ENCODE data around the gene TYMP. TPM values are rescaled to one million over a fixed set of nuclear protein-coding genes. Genes with fewer than 3 reads are reported as not detected.

Gene TYMP
- total and polyA plus RNA-seq, 2 of the 4 experiments (the other 2 are of a cell fraction), result 0.18 to 0.74 TPM

DNA sequence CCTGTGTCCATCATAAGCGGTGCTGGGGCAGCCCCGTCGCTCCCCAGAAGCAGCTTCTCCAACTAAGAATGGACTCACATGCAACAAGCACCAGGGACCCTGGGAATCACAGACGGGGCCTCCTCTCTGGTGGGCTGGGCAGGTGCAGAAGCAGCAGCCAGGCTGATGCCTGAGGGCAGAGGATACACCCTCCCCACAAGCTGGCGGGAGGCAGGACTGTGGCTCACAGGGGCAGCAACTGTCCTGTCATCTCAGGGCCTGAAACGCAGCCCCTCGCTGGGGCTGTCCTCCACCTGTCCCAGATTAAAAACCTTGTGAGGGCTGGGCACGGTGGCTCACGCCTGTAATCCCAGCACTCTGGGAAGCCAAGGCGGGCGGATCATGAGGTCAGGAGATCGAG lies 51.9 kb downstream of the TYMP start:
- H3K56ac ChIP-seq (ENCODE audit: extremely low read depth, insufficient read depth, low read length), result no peak overlapping the region
- WGBS, 2 experiments (ENCODE audit: extremely low coverage in 2 of 2, insufficient read length in 1 of 2), result 94% methylated on average over 6 of the region's 12 CpGs; no CpG with 5 or more reads in 1 of the 2 experiments
- no peak overlapping the region for H4K8ac ChIP-seq (ENCODE audit: low read depth in 2 of 2, low read length in 2 of 2)
- H2AK9ac ChIP-seq (replicated peaks; ENCODE audit: low read depth, low read length, poor library complexity), result no peak overlapping the region
- no peak overlapping the region for H3K4me2 ChIP-seq (ENCODE audit: low read depth, low read length)
- no peak overlapping the region for H3K23ac ChIP-seq (ENCODE audit: low read depth, low read length)
- peaks cover 21% of the 10 kb centered on the region for H3K27me3 ChIP-seq (ENCODE audit: control insufficient read depth, insufficient read depth, low read length)
- CTCF ChIA-PET, result no interaction called here
- H2AK5ac ChIP-seq (ENCODE audit: low read depth, low read length), result no peak overlapping the region
- intact Hi-C loops (cut with micrococcal nuclease), result no loop called here
- no peak overlapping the region for H2BK120ac ChIP-seq (ENCODE audit: low read depth, low read length)
- no peak overlapping the region for H3K4ac ChIP-seq (ENCODE audit: low read depth, low read length)
- TF ChIP-seq, protein P1, sequence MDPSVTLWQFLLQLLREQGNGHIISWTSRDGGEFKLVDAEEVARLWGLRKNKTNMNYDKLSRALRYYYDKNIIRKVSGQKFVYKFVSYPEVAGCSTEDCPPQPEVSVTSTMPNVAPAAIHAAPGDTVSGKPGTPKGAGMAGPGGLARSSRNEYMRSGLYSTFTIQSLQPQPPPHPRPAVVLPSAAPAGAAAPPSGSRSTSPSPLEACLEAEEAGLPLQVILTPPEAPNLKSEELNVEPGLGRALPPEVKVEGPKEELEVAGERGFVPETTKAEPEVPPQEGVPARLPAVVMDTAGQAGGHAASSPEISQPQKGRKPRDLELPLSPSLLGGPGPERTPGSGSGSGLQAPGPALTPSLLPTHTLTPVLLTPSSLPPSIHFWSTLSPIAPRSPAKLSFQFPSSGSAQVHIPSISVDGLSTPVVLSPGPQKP (IDR thresholded peaks at IDR 0.05; ENCODE audit: borderline replicate concordance, low read depth, low read length), result no peak
- TF ChIP-seq, protein P2, sequence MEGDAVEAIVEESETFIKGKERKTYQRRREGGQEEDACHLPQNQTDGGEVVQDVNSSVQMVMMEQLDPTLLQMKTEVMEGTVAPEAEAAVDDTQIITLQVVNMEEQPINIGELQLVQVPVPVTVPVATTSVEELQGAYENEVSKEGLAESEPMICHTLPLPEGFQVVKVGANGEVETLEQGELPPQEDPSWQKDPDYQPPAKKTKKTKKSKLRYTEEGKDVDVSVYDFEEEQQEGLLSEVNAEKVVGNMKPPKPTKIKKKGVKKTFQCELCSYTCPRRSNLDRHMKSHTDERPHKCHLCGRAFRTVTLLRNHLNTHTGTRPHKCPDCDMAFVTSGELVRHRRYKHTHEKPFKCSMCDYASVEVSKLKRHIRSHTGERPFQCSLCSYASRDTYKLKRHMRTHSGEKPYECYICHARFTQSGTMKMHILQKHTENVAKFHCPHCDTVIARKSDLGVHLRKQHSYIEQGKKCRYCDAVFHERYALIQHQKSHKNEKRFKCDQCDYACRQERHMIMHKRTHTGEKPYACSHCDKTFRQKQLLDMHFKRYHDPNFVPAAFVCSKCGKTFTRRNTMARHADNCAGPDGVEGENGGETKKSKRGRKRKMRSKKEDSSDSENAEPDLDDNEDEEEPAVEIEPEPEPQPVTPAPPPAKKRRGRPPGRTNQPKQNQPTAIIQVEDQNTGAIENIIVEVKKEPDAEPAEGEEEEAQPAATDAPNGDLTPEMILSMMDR (conservative IDR thresholded peaks at IDR 0.05; ENCODE audit: low read depth, low read length), result no peak
- TF ChIP-seq CHD1 (IDR thresholded peaks at IDR 0.05; ENCODE audit: low read depth, low read length) (no peak), RCOR1 (IDR thresholded peaks at IDR 0.05; ENCODE audit: insufficient replicate concordance, low read length) (no peak), BHLHE40 (IDR thresholded peaks at IDR 0.05; ENCODE audit: low read depth, low read length) (no peak), RFX5 (IDR thresholded peaks at IDR 0.05; ENCODE audit: low read depth, low read length) (no peak), NFE2L2 (IDR thresholded peaks at IDR 0.05; ENCODE audit: low read depth, low read length) (no peak), CEBPB (IDR thresholded peaks at IDR 0.05; ENCODE audit: low read depth, low read length) (no peak), MAFK (IDR thresholded peaks at IDR 0.05; ENCODE audit: low read depth, low read length) (no peak), POLR2A (IDR thresholded peaks at IDR 0.05; ENCODE audit: low read depth, low read length) (no peak), MAZ (IDR thresholded peaks at IDR 0.05; ENCODE audit: borderline replicate concordance, low read depth, low read length) (no peak), SMC3 (IDR thresholded peaks at IDR 0.05; ENCODE audit: low read depth, low read length) (no peak), RAD21 (IDR thresholded peaks at IDR 0.05; ENCODE audit: low read length) (no peak), FOS (IDR thresholded peaks at IDR 0.05; ENCODE audit: low read depth, low read length) (no peak)
- peaks cover 14% of the 10 kb centered on the region for H4K20me1 ChIP-seq (ENCODE audit: insufficient read depth, low read length)
- H3K18ac ChIP-seq (ENCODE audit: low read depth, low read length), result no peak overlapping the region
- POLR2A ChIA-PET (ENCODE audit: unreplicated experiment), result no interaction called here
- H3K36me3 ChIP-seq (ENCODE audit: control insufficient read depth, insufficient read depth, low read length), result peaks cover 2% of the 10 kb centered on the region; the same call in 1 of the 2 replicates
- no peak overlapping the region for H2BK5ac ChIP-seq (ENCODE audit: low read depth, low read length, poor library complexity, severe bottlenecking)
- H3K27ac ChIP-seq (ENCODE audit: insufficient read depth, low read length), result no peak overlapping the region
- H3K9ac ChIP-seq (ENCODE audit: low read depth, low read length), result no peak overlapping the region
- H3K9me1 ChIP-seq (ENCODE audit: insufficient read depth, low read length), result peaks cover 5% of the 10 kb centered on the region
- peaks cover 10% of the 10 kb centered on the region for H3K4me1 ChIP-seq (ENCODE audit: control insufficient read depth, insufficient read depth, low read length)
- ATAC-seq (ENCODE audit: low read depth), result no peak
- no peak overlapping the region for H4K91ac ChIP-seq (ENCODE audit: insufficient read depth, low read depth, low read length)
- H2BK20ac ChIP-seq (ENCODE audit: low read depth, low read length), result no peak overlapping the region
- no peak overlapping the region for H2BK15ac ChIP-seq (ENCODE audit: low read depth, low read length)
- no TSS peak for BruUV-seq (replicated peaks)
- H3K4me3 ChIP-seq (ENCODE audit: insufficient read depth, low read depth, low read length), result no peak overlapping the region
- dilution Hi-C loops (cut with HindIII; ENCODE audit: low sequenced_read_pairs, unreplicated experiment), result no loop called here
- no peak for DNase-seq
- peaks cover 3 to 15% of the 10 kb centered on the region in 2 experiments; a peak in 3 of 4 replicates for H3K79me1 ChIP-seq (ENCODE audit: low read depth in 1 of 2, low read length in 2 of 2)
- no peak overlapping the region for H3K14ac ChIP-seq (replicated peaks; ENCODE audit: low read depth, low read length)
- H4K5ac ChIP-seq (ENCODE audit: low read depth, low read length), result no peak overlapping the region
- in situ Hi-C loops (cut with MboI; ENCODE audit: low sequenced_read_pairs), result no loop called here
- no peaks in the 10 kb centered on the region for H3K9me3 ChIP-seq (ENCODE audit: control insufficient read depth, insufficient read depth, low read length)
- no peak overlapping the region for H2AFZ ChIP-seq (replicated peaks; ENCODE audit: low read length, poor library complexity)
